ENCODE results near the gene BCAT1.

Gene BCAT1

DNA sequence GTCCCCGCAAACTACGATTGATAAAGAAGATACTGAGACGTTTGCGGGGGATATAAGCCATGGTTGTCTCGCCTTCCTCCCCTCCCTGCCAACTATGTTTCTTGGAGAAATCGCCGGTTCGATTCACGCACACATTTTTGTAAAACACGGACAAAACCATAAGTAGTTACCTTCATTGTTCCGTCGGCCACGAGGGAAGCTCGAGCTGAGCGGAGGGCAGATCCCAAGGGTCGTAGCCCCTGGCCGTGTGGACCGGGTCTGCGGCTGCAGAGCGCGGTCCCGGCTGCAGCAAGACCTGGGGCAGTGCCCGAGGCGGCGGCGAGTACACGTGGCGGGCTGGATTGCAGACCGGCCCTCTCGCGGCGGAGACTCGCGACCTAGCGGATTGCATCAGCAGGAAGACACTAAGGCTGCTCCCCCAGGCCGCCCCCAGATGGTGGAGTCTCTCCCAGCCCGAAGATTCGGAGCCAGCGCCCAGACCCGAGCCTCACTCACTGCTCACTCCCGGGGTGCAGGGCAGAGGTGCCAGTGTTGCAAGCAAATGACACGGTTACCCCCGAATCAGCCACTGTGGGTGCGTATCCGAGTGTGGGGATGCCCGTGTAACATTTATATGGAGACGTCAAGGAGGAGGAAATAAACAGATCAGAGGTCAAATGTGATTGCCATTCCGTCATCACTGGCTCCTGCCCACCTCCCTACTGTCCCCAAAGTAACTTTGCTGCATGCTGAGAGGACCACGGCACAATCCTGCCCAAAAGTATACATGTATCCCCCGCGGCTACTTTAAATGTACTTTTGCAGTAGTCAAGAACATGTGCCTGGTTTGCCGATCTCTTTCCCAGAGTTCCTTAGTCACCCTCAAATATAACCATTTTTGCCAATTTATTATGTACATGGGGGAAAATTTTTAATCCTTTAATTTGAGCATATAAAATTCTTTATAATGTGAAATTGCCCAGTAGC lies at the start of gene BCAT1:
Gene BCAT1, minus strand, starts transcription at position 345 of the 966 bp plus-strand sequence. Its CDS starts 169 bp downstream, at position 176.
- peak within 1 kb of the TSS; percentile 66 for H2AFZ ChIP-seq (ENCODE audit: low read depth, low read length)
- peaks cover 27% of the 10 kb centered on the region for H3K4me1 ChIP-seq (ENCODE audit: insufficient read depth, low read length)
- H3K27me3 ChIP-seq (ENCODE audit: insufficient read depth, low read length): no peaks in the 10 kb centered on the region

DNA sequence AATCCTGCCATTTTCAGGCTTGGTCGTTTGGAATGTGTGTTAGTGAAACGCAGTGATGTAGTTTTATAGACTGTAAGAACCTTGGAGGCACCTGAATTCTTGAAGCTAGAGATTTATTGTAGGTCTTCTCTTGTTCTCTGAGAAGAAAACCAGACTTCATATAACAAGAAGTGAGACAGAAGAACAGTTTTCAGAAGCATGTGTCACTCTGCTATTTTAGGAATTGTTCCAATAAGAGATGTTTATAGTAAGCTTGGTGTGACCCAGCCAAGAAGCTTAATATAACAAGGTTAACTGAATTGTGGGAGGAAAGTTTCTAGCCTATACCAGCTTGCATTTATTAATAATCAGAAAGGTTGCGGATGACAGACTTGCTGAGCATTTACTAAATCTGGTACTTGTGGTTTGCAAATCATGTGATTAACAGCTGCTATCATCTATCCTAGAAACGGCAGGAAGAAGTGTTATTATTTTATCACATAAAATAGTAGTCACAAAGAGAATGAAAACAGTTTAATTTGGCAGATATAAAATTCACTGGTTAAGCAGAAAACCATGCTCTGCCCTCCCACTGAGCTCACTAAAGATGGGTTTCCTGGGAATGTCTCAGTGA lies 49.2 kb upstream of the BCAT1 start:
- Histone ChIP-seq H3K36me3 (ENCODE audit: insufficient read depth, low read length) (no peaks in the 10 kb centered on the region), H3K4me3 (ENCODE audit: low read length) (no peak overlapping the region), H2AFZ (ENCODE audit: low read depth, low read length) (peak overlapping the region; percentile 27)

More for the DNA sequence above, at the start of gene BCAT1:
- peaks cover 4% of the 10 kb centered on the region for H3K9me3 ChIP-seq (ENCODE audit: low read length)
- peaks cover 3% of the 10 kb centered on the region for H3K36me3 ChIP-seq (ENCODE audit: insufficient read depth, low read length)
- H3K4me3 ChIP-seq (ENCODE audit: low read length): peak within 1 kb of the TSS; percentile 90

DNA sequence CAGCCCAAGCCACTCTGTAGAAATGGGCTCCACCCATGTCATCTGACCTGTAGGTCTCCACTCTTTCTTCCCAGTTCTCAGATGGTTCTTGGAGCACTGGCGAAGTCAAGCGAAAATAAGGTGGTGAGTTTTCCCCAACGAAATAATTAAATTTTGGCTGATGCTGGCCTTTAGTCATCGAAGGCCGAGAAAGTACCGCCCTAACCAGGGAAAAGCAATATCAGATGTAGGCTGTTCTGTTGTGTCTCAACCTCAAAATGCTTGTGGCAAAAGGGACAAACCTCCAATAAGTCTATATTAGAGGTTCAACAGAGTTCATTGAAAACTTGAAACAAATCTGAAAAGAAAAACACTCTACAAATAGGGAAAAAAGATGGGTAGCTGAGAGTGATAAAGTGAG lies 48.6 kb upstream of the BCAT1 start:
- H3K36me3 ChIP-seq (ENCODE audit: insufficient read depth, low read length): no peaks in the 10 kb centered on the region
- no peaks in the 10 kb centered on the region for H3K9me3 ChIP-seq (ENCODE audit: low read length)
- peaks cover 10% of the 10 kb centered on the region for H3K4me1 ChIP-seq (ENCODE audit: insufficient read depth, low read length)
- no peak overlapping the region for H3K4me3 ChIP-seq (ENCODE audit: low read length)
- H2AFZ ChIP-seq (ENCODE audit: low read depth, low read length): no peak overlapping the region
- H3K27me3 ChIP-seq (ENCODE audit: insufficient read depth, low read length): no peaks in the 10 kb centered on the region

More for the DNA sequence above, 49.2 kb upstream of the BCAT1 start:
- Histone ChIP-seq H3K27me3 (ENCODE audit: insufficient read depth, low read length) (no peaks in the 10 kb centered on the region), H3K9me3 (ENCODE audit: low read length) (no peaks in the 10 kb centered on the region), H3K4me1 (ENCODE audit: insufficient read depth, low read length) (peaks cover 10% of the 10 kb centered on the region)

- no peak overlapping the region for H3K4me3 ChIP-seq (ENCODE audit: low read length)
- H3K36me3 ChIP-seq (ENCODE audit: insufficient read depth, low read length): no peaks in the 10 kb centered on the region
- no peak overlapping the region for H2AFZ ChIP-seq (ENCODE audit: low read depth, low read length)
- H3K27me3 ChIP-seq (ENCODE audit: insufficient read depth, low read length): no peaks in the 10 kb centered on the region
- peaks cover 10% of the 10 kb centered on the region for H3K4me1 ChIP-seq (ENCODE audit: insufficient read depth, low read length)
- H3K9me3 ChIP-seq (ENCODE audit: low read length): no peaks in the 10 kb centered on the region
Measured at GRCh38 chr12:24996820-24997219, 47.9 kb upstream of the BCAT1 start.

DNA sequence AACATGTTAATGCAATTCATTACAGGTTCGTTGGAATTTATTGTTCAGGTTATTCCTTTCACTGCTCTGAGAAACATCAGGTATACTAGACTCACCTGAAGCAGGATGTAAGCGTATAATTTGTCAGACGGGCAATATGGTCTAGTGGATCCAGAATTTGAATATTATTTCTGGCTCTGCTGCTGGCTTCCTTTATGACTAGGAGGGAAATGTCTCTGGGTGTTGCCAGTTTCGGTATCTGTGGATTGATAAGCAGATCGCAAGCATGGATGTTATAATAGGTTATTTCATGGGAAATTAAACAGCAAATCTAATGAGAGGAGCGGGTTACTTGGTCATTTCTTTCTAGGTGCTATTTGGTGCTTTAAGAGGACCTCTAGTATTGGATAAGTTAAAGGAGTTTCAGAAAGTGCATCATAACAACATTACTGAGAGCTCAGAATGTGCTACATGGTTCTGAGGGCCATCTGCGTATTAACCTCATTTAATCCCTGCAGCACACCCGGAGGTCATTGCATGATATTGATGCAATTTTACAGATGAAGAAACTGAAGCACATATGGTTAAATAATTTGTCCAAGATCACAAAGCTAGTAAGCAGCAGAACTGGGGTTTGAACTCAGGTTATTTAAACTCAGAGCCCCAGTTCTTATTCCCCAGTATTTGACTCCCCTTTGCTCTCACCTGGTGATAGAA lies 47.3 kb upstream of the BCAT1 start:
- no peaks in the 10 kb centered on the region for H3K9me3 ChIP-seq (ENCODE audit: low read length)
- H3K36me3 ChIP-seq (ENCODE audit: insufficient read depth, low read length): no peaks in the 10 kb centered on the region
- H3K27me3 ChIP-seq (ENCODE audit: insufficient read depth, low read length): no peaks in the 10 kb centered on the region
- peaks cover 10% of the 10 kb centered on the region for H3K4me1 ChIP-seq (ENCODE audit: insufficient read depth, low read length)
- no peak overlapping the region for H3K4me3 ChIP-seq (ENCODE audit: low read length)
- H2AFZ ChIP-seq (ENCODE audit: low read depth, low read length): no peak overlapping the region

DNA sequence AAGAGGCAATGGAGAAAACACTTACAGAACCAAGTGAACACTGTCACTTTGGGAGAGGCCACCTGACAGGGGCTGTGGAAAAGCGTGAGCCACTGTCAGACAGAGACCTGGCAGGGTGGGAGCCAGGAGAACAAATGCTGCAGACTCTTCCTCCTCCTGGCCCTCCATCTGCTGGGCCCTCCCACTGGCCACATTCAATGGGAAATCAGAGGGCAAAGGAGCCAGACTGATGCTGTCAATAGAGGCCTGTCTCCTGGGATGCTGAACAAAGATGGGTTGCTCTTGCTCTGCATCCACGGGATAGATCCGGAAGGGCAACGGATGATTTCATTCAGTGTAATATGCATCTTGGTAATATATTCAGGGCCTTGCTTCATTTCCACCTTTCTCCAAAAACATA lies 44.9 kb upstream of the BCAT1 start:
- Histone ChIP-seq H3K4me1 (ENCODE audit: insufficient read depth, low read length) (peaks cover 10% of the 10 kb centered on the region), H3K36me3 (ENCODE audit: insufficient read depth, low read length) (no peaks in the 10 kb centered on the region), H3K27me3 (ENCODE audit: insufficient read depth, low read length) (no peaks in the 10 kb centered on the region), H3K9me3 (ENCODE audit: low read length) (no peaks in the 10 kb centered on the region), H2AFZ (ENCODE audit: low read depth, low read length) (peak overlapping the region; percentile 9), H3K4me3 (ENCODE audit: low read length) (no peak overlapping the region)

DNA sequence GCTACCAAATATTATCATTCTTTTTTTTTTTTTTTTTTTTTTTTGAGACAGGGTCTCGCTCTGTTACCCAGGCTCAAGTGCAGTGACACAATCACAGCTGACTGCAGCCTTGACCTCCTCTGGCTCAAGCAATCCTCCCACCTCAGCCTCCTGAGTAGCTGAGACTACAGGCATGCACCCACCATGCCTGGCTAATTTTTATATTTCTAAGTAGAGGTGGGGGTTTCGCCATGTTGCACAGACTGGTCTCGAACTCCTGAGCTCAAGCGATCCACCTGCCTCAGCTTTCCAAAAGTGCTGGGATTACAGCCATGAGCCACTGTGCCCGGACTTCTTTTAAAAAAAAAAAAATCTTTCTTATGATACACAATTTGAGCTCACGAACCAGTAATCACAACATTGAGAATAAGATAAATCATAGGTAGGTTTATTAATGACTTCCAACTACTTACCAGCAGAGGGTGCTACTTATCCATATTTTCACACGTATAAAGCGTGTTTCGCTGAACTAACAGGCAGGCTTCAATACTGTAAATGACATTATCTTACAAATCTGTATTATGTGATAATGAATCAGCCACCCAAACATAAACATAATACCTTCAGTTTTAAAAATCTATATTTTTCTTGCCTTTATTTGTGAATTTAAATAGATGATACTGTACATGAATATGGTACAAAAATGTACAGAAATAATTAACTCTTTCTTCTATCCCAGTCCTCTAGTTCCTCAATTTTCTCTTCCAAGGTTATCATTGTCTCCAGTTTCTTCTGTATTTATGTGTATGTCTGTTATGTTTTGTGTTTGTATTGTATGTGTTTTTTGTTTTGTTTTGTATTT lies 42.5 kb upstream of the BCAT1 start:
- Histone ChIP-seq H3K9me3 (ENCODE audit: low read length) (no peaks in the 10 kb centered on the region), H3K4me3 (ENCODE audit: low read length) (no peak overlapping the region), H2AFZ (ENCODE audit: low read depth, low read length) (no peak overlapping the region), H3K36me3 (ENCODE audit: insufficient read depth, low read length) (no peaks in the 10 kb centered on the region), H3K27me3 (ENCODE audit: insufficient read depth, low read length) (no peaks in the 10 kb centered on the region), H3K4me1 (ENCODE audit: insufficient read depth, low read length) (peaks cover 10% of the 10 kb centered on the region)

GRCh38 chr12:24989216-24989615 lies 40.3 kb upstream of the BCAT1 start:
- Histone ChIP-seq H3K9me3 (ENCODE audit: low read length) (no peaks in the 10 kb centered on the region), H3K4me3 (ENCODE audit: low read length) (no peak overlapping the region), H3K27me3 (ENCODE audit: insufficient read depth, low read length) (no peaks in the 10 kb centered on the region), H3K4me1 (ENCODE audit: insufficient read depth, low read length) (peaks cover 9% of the 10 kb centered on the region), H3K36me3 (ENCODE audit: insufficient read depth, low read length) (no peaks in the 10 kb centered on the region), H2AFZ (ENCODE audit: low read depth, low read length) (no peak overlapping the region)

GRCh38 chr12:24982250-24982649 lies 33.3 kb upstream of the BCAT1 start:
- no peak overlapping the region for H3K4me3 ChIP-seq (ENCODE audit: low read length)
- no peaks in the 10 kb centered on the region for H3K36me3 ChIP-seq (ENCODE audit: insufficient read depth, low read length)
- no peaks in the 10 kb centered on the region for H3K9me3 ChIP-seq (ENCODE audit: low read length)
- H2AFZ ChIP-seq (ENCODE audit: low read depth, low read length): no peak overlapping the region
- H3K27me3 ChIP-seq (ENCODE audit: insufficient read depth, low read length): no peaks in the 10 kb centered on the region
- no peaks in the 10 kb centered on the region for H3K4me1 ChIP-seq (ENCODE audit: insufficient read depth, low read length)

GRCh38 chr12:24979976-24980730 lies 31.3 kb upstream of the BCAT1 start:
- H3K4me3 ChIP-seq (ENCODE audit: low read length): no peak overlapping the region
- H3K9me3 ChIP-seq (ENCODE audit: low read length): no peaks in the 10 kb centered on the region
- H3K27me3 ChIP-seq (ENCODE audit: insufficient read depth, low read length): no peaks in the 10 kb centered on the region
- no peak overlapping the region for H2AFZ ChIP-seq (ENCODE audit: low read depth, low read length)
- no peaks in the 10 kb centered on the region for H3K36me3 ChIP-seq (ENCODE audit: insufficient read depth, low read length)
- H3K4me1 ChIP-seq (ENCODE audit: insufficient read depth, low read length): peaks cover 5% of the 10 kb centered on the region

- Histone ChIP-seq H3K4me3 (ENCODE audit: low read length) (no peak overlapping the region), H3K36me3 (ENCODE audit: insufficient read depth, low read length) (no peaks in the 10 kb centered on the region), H3K4me1 (ENCODE audit: insufficient read depth, low read length) (peaks cover 5% of the 10 kb centered on the region), H2AFZ (ENCODE audit: low read depth, low read length) (no peak overlapping the region), H3K9me3 (ENCODE audit: low read length) (no peaks in the 10 kb centered on the region), H3K27me3 (ENCODE audit: insufficient read depth, low read length) (no peaks in the 10 kb centered on the region)
Measured at GRCh38 chr12:24979329-24979728, 30.4 kb upstream of the BCAT1 start.

DNA sequence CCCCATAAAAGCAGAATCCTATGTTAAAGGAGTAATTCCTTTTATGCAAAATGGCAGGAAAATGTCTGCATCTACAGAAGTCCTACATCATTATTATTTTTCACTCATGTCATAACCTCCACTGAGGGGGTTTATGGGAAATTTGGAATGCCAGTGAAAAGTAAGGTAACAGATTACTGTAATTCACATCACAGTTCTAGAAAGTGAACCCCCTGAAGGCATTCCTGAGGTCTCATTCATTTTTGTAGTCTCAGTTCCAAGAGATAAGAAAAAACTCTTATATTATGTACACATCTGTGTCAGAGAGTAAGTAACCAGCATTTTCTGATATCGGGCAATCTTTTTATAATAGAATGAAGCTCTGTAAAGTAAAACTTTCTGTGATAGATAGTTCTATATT lies 28.8 kb upstream of the BCAT1 start:
- peaks cover 5% of the 10 kb centered on the region for H3K4me1 ChIP-seq (ENCODE audit: insufficient read depth, low read length)
- no peak overlapping the region for H3K4me3 ChIP-seq (ENCODE audit: low read length)
- H3K27me3 ChIP-seq (ENCODE audit: insufficient read depth, low read length): no peaks in the 10 kb centered on the region
- H3K9me3 ChIP-seq (ENCODE audit: low read length): no peaks in the 10 kb centered on the region
- no peak overlapping the region for H2AFZ ChIP-seq (ENCODE audit: low read depth, low read length)
- no peaks in the 10 kb centered on the region for H3K36me3 ChIP-seq (ENCODE audit: insufficient read depth, low read length)
